ENCODE data around the gene MICALL2.
A peak's percentile ranks its signal among the peaks of the same experiment; 100 is the strongest.

MICALL2 gene

DNA sequence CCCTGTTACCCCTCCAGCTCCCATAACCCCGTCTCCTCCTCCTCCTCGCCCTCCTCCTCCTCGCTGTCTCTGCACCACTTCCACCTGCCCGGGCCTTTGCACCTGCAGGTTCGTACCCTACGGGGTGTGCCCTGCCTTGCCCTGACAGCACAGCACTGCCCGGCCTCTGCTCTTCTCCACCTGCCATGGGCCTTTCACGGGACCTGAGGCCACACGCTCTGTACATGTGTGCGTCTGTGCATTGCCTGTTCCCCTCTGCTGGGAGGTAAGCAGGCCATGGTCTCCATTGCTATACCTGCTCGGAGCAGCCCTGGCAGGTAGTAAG, 40.0 kb downstream of the MICALL2 start:
- Histone ChIP-seq H3K9ac (ENCODE audit: low read length) (no peak overlapping the region), H3K9me3 (ENCODE audit: control insufficient read depth, low read length) (no peaks in the 10 kb centered on the region), H3K4me3 (ENCODE audit: low read length) (no peak overlapping the region), H3K27me3 (replicated peaks; ENCODE audit: control insufficient read depth, insufficient read depth, low read length) (peaks cover 37% of the 10 kb centered on the region), H3K36me3 (ENCODE audit: control insufficient read depth, insufficient read depth, low read length, severe bottlenecking) (no peaks in the 10 kb centered on the region), H3K4me1 (ENCODE audit: control insufficient read depth, insufficient read depth, low read length) (no peaks in the 10 kb centered on the region)
- no peak for DNase-seq (ENCODE audit: low read depth)

DNA sequence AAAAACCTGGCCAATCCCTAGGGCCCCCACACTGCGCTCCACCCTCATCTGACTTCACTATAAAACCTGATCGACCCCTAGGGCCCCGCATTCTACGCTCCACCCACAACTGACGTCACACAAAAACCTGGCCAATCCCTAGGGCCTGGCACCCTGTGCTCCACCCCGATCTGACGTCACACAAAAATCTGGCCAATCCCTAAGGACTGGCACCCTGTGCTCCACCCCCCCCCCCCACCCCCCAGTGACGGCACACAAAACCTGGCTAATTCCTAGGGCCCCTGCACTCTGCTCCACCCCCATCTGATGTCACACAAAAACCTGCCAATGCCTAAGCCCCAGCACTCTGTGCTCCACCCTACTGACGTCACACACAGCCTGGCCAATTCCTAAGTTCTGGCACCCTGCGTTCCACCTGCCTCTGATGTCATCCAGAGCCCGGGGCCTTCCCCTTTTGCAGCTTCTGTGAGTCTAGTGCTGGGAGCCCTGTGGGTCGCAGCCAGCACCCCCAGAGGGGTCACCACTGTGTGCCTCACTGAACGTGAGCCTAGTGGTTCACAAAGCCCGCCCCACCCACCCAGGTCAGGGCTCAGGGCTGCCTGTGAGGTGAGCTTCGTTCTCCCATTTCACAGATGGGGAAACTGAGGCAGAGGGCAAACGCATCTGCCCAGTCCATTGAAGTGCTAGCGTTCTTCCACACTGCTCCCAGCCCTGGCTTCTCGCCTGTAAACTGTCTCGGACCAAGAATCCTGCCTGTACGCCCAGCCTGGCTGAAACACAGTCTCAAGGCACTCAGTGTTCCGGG, 40.6 kb downstream of the MICALL2 start:
- peaks cover 36% of the 10 kb centered on the region for H3K27me3 ChIP-seq (replicated peaks; ENCODE audit: control insufficient read depth, insufficient read depth, low read length)
- H3K4me3 ChIP-seq (ENCODE audit: low read length) = no peak overlapping the region
- DNase-seq (ENCODE audit: low read depth) = no peak
- no peak overlapping the region for H3K9ac ChIP-seq (ENCODE audit: low read length)
- H3K36me3 ChIP-seq (ENCODE audit: control insufficient read depth, insufficient read depth, low read length, severe bottlenecking) = no peaks in the 10 kb centered on the region
- H3K4me1 ChIP-seq (ENCODE audit: control insufficient read depth, insufficient read depth, low read length) = no peaks in the 10 kb centered on the region
- no peaks in the 10 kb centered on the region for H3K9me3 ChIP-seq (ENCODE audit: control insufficient read depth, low read length)

DNA sequence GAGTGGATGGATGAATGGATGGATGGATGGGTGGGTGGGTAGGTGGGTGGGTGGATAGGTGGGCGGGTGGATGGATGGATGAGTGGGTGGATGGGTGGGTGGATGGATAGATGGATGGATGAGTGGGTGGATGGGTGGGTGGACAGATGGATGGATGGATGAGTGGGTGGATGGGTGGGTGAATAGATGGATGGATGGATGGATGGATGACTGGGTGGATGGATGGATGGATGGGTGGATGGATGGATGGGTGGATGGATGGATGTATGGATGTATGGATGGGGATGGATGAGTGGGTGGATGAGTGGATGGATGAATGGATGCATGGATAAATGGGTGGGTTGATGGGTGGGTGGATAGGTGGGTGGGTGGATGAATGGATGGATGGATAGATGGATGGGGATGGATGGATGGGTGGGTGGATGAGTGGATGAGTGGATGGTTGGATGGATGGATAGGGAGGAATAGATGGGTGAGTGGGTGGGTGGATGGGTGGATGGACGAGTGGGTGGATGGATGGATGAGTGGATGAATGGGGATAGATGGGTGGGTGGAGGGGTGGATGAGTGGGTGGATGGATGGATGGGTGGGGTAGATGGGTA, 43.8 kb downstream of the MICALL2 start:
- H3K36me3 ChIP-seq (ENCODE audit: control insufficient read depth, insufficient read depth, low read length, severe bottlenecking) = no peaks in the 10 kb centered on the region
- DNase-seq (ENCODE audit: low read depth) = no peak
- no peaks in the 10 kb centered on the region for H3K4me1 ChIP-seq (ENCODE audit: control insufficient read depth, insufficient read depth, low read length)
- H3K27me3 ChIP-seq (replicated peaks; ENCODE audit: control insufficient read depth, insufficient read depth, low read length) = peaks cover 33% of the 10 kb centered on the region
- no peak overlapping the region for H3K4me3 ChIP-seq (ENCODE audit: low read length)
- H3K9me3 ChIP-seq (ENCODE audit: control insufficient read depth, low read length) = no peaks in the 10 kb centered on the region
- no peak overlapping the region for H3K9ac ChIP-seq (ENCODE audit: low read length)

DNA sequence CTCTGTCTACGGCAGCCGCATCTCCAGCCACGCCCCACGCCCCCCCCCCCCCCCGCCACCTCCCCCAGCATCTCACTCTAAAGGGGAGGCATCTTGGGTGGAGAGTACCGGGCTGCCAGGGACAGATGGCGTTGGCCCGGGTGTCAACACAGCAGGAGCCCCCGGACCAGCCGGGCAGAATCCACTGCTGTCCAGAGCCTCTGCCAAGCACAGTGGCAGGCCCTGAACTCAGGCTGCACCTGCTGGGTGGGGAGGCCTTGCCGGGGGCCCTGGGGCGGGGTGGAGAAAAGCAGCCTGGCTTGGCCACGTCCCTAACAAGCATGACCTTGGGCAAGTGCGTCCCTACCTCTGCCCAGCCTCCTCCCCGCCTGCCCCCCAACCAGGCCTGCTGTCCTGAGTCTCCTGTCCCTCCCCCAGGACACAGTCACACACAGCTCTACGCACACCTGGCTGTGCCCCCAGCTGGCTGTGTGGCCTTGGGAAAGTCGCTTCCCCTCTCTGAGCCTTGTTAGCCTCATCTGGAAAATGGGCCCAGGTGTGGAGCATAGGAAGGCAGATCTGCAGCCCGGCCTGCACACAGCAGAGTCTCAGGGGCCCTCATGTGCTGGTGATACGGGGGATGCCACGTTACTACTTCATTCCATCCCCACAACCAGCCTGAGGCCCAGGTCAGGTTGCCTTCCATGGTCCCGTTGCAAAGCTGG, 45.2 kb downstream of the MICALL2 start:
- H3K27me3 ChIP-seq (replicated peaks; ENCODE audit: control insufficient read depth, insufficient read depth, low read length) = peaks cover 37% of the 10 kb centered on the region

DNA sequence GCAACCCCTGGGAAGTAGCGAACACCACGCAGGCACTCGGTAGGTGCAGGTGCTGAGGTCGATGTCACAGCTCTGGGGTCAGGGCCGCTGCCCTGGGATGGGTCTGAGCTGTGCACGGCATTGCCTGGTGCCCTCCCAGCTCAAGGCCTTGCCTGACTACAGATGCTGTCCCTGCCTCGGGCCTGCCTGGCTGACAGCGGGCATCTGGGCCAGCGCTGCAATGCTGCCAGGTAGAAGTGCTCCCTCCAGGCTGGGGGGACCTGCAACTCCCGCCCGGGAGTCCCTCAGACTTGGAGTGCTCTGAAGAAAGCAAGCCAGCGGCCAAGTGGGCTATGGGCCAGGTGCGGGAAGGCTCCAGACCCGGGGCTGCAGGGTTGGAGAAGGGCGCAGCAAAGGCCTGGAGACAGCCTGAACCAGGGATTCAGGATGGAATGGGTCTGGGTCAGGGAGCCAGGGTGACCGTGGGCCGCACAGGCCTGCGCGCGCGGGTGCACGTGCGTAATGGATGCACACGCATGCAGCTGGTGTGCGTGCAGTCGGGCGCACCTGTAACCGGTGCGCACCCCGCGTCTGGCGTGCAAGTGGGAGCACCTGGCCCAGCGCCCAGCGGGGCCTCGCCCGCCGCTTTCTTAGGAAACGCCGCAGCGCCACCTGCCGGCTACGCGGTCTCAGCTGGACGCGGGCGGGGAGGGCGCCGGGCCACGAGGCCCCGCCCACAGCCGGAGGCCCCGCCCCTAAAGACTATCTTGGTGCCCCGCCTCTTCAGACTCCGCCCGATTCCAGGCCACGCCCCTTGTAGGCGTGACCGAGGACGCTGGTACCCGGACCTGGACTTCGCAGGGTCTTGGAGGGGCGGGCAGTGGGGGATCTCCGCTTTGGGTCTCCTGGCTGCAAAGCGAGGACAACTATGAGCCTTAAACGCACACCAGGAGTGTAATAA, 46.7 kb downstream of the MICALL2 start:
- no peaks in the 10 kb centered on the region for H3K4me1 ChIP-seq (ENCODE audit: control insufficient read depth, insufficient read depth, low read length)
- no peak overlapping the region for H3K9ac ChIP-seq (ENCODE audit: low read length)
- H3K27me3 ChIP-seq (replicated peaks; ENCODE audit: control insufficient read depth, insufficient read depth, low read length) = peaks cover 47% of the 10 kb centered on the region
- DNase-seq (ENCODE audit: low read depth) = peak; percentile 93
- no peak overlapping the region for H3K4me3 ChIP-seq (ENCODE audit: low read length)
- H3K36me3 ChIP-seq (ENCODE audit: control insufficient read depth, insufficient read depth, low read length, severe bottlenecking) = no peaks in the 10 kb centered on the region
- H3K9me3 ChIP-seq (ENCODE audit: control insufficient read depth, low read length) = no peaks in the 10 kb centered on the region

More for the DNA sequence above, 45.2 kb downstream of the MICALL2 start:
- no peak for DNase-seq (ENCODE audit: low read depth)
- Histone ChIP-seq H3K4me1 (ENCODE audit: control insufficient read depth, insufficient read depth, low read length) (no peaks in the 10 kb centered on the region), H3K9ac (ENCODE audit: low read length) (no peak overlapping the region), H3K36me3 (ENCODE audit: control insufficient read depth, insufficient read depth, low read length, severe bottlenecking) (no peaks in the 10 kb centered on the region), H3K4me3 (ENCODE audit: low read length) (no peak overlapping the region), H3K9me3 (ENCODE audit: control insufficient read depth, low read length) (no peaks in the 10 kb centered on the region)

DNA sequence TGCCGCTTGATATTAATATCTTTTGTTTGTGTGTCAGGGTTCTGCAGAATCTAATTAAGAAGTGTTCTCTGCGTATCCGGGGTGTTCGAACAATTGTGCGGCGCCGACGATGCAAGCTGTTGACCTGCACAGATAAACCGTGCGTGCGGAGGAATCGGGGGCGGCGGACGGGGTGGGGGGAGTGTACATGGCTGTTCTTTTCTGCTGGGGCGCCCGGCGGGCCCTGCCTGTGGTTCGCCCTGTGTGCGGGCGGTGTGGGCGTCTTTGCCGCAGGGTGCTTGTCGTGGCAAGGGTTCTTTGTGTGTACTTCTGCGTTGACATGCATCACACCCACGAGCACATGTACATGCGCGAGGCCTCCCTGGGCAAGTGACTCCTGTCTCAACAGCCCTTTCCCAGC, 47.9 kb downstream of the MICALL2 start:
- DNase-seq (ENCODE audit: low read depth) = no peak
- no peaks in the 10 kb centered on the region for H3K36me3 ChIP-seq (ENCODE audit: control insufficient read depth, insufficient read depth, low read length, severe bottlenecking)
- no peaks in the 10 kb centered on the region for H3K9me3 ChIP-seq (ENCODE audit: control insufficient read depth, low read length)
- peaks cover 41% of the 10 kb centered on the region for H3K27me3 ChIP-seq (replicated peaks; ENCODE audit: control insufficient read depth, insufficient read depth, low read length)
- no peak overlapping the region for H3K9ac ChIP-seq (ENCODE audit: low read length)
- H3K4me3 ChIP-seq (ENCODE audit: low read length) = no peak overlapping the region
- H3K4me1 ChIP-seq (ENCODE audit: control insufficient read depth, insufficient read depth, low read length) = no peaks in the 10 kb centered on the region

DNA sequence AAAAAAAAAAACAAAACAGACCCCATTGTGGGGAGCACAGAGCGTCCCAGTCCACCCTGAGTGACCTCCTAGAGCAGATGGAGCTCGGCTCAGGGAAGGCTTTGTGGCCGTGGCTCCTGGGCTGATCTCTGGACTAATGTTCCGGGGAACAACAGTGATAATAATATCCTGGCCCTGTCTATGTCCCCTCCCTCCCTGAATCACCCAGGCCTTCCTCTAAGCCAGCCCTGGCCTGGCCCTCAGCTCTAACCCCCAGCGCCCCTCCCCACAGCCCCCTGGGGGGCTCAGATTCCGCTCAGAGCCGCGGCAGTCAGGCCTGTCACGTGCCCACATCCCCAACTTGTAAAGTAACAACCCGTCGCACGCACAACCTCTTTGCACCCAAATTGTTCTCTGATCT, 48.3 kb downstream of the MICALL2 start:
- Histone ChIP-seq H3K4me3 (ENCODE audit: low read length) (no peak overlapping the region), H3K36me3 (ENCODE audit: control insufficient read depth, insufficient read depth, low read length, severe bottlenecking) (no peaks in the 10 kb centered on the region), H3K4me1 (ENCODE audit: control insufficient read depth, insufficient read depth, low read length) (no peaks in the 10 kb centered on the region), H3K9ac (ENCODE audit: low read length) (no peak overlapping the region), H3K9me3 (ENCODE audit: control insufficient read depth, low read length) (no peaks in the 10 kb centered on the region), H3K27me3 (replicated peaks; ENCODE audit: control insufficient read depth, insufficient read depth, low read length) (peaks cover 44% of the 10 kb centered on the region)
- no peak for DNase-seq (ENCODE audit: low read depth)

DNA sequence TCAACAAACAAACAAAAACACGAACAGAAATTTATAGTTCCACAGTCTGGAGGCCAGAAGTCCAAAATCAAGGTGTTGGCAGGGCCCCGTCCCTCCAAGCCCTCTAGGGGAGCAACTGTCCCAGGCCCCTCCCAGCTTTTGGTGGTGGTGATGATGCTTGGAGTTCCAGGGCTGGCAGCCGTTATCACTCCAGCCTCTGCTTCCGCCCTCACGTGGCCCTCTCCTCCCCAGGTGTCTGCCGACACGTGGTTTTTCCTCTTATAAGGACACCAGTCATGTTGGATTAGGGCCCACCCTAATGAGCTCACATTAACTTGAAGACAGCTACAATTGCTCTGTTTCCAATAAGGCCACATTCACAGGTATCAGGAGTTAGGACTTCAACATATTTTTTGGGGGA, 49.7 kb downstream of the MICALL2 start:
- H3K4me1 ChIP-seq (ENCODE audit: control insufficient read depth, insufficient read depth, low read length) = no peaks in the 10 kb centered on the region
- no peak overlapping the region for H3K4me3 ChIP-seq (ENCODE audit: low read length)
- no peaks in the 10 kb centered on the region for H3K36me3 ChIP-seq (ENCODE audit: control insufficient read depth, insufficient read depth, low read length, severe bottlenecking)
- H3K9ac ChIP-seq (ENCODE audit: low read length) = no peak overlapping the region
- DNase-seq (ENCODE audit: low read depth) = no peak
- H3K27me3 ChIP-seq (replicated peaks; ENCODE audit: control insufficient read depth, insufficient read depth, low read length) = peaks cover 54% of the 10 kb centered on the region
- no peaks in the 10 kb centered on the region for H3K9me3 ChIP-seq (ENCODE audit: control insufficient read depth, low read length)

DNA sequence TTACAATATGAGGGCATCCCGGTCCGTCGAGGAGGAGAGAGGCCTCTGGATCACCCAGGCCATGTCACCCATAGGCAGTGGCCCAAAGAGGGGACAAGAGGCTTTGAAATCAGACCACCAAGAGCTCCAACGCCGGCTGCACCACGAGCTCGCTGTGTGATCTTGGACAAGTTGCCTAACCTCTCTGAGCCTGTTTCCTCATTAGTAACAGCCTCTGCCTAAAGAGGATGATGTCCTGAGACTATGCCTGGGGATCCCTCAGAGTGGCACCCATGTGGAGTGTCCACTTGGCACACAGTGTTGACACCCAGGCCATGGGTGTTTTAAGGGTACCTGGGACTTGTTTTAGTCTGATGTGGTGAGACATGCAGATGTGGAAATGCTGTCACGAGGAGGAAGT, 50.8 kb downstream of the MICALL2 start:
- H3K27me3 ChIP-seq (replicated peaks; ENCODE audit: control insufficient read depth, insufficient read depth, low read length) = peaks cover 65% of the 10 kb centered on the region
- no peaks in the 10 kb centered on the region for H3K9me3 ChIP-seq (ENCODE audit: control insufficient read depth, low read length)
- no peak overlapping the region for H3K9ac ChIP-seq (ENCODE audit: low read length)
- H3K4me1 ChIP-seq (ENCODE audit: control insufficient read depth, insufficient read depth, low read length) = no peaks in the 10 kb centered on the region
- no peak overlapping the region for H3K4me3 ChIP-seq (ENCODE audit: low read length)
- no peak for DNase-seq (ENCODE audit: low read depth)
- H3K36me3 ChIP-seq (ENCODE audit: control insufficient read depth, insufficient read depth, low read length, severe bottlenecking) = no peaks in the 10 kb centered on the region

DNA sequence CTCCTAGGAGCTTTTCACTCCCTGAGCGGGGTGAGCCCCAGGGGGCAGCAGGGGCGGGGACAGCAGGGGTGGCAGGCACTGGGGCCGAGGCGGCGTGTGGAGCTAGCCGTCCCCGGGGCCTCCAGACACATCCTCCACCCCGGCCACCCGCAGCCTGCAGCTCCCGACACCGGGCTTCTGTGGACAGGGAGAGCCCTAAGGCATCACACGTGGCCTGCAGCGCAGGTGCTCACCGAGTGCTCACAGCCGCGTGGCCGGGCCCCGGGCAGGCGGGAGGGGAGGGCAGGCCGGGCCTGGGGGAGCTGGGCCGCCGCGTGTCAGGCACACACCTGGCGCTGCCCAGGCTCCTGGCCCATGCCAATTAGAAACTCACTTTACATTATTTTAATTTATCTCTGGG, 51.4 kb downstream of the MICALL2 start:
- Histone ChIP-seq H3K4me1 (ENCODE audit: control insufficient read depth, insufficient read depth, low read length) (no peaks in the 10 kb centered on the region), H3K36me3 (ENCODE audit: control insufficient read depth, insufficient read depth, low read length, severe bottlenecking) (no peaks in the 10 kb centered on the region), H3K27me3 (replicated peaks; ENCODE audit: control insufficient read depth, insufficient read depth, low read length) (peaks cover 68% of the 10 kb centered on the region), H3K9ac (ENCODE audit: low read length) (no peak overlapping the region), H3K9me3 (ENCODE audit: control insufficient read depth, low read length) (no peaks in the 10 kb centered on the region), H3K4me3 (ENCODE audit: low read length) (no peak overlapping the region)
- DNase-seq (ENCODE audit: low read depth) = no peak

Data from adipocyte (in vitro differentiated cells).